Esophagus squamous epithelium (tissue), 4 donors: ENCODE data around the gene SCNN1B.

ENCODE experiments used
- POLR2A ChIP-seq, 4 donors: fragments of 450-650 bp; IDR thresholded peaks; one replicate each; pipeline ENCODE4 v1.6.1; 2017; ENCODE audit warnings: antibody characterized with exemption in 4 of 4, mild to moderate bottlenecking in 4 of 4, moderate library complexity in 3 of 4
- TF ChIP-seq, protein P1 (sequence below), 6 experiments: fragments of 450-650 bp in 4 of 6; fragments of 200-600 bp in 2 of 6; sonication (generic) in 2 of 6; IDR thresholded peaks; one replicate each; pipeline ENCODE4 v1.5.1; 2016 to 2019; ENCODE audit warnings: antibody characterized with exemption in 6 of 6, mild to moderate bottlenecking in 4 of 6, moderate library complexity in 4 of 6

DNA sequence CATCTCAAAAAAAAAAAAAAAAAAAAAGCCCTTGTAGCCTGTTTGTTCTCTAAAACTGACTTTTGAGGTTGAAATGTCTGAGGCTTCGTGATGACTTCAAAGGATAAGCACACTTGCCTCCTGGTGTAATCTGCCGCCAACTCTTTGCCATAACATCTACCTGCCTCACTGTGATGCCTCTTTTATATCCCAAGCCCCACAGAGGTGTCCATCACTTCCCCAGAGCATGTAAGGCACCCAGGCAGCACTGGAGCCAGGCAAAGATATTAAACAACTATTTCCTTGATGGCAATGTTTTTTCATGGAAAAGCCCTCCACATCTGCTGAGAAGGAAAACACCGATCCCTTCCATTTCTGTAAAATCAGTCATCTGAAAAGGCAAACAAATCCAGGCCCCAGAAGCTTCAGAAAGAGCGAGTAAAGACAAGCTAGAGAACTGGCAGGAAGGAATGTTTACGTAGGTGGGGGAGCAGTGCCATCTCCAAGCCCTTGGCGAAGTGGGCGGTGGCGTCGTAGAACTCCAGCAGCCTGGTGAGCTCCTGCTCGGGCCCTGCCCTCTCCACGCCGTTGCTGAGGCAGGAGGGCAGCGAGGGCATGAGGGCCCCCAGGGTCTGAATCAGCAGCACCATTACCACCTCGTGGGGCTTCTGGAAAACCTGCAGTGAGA, 122.3 kb downstream of the SCNN1B start:
- TF ChIP-seq, protein P1, sequence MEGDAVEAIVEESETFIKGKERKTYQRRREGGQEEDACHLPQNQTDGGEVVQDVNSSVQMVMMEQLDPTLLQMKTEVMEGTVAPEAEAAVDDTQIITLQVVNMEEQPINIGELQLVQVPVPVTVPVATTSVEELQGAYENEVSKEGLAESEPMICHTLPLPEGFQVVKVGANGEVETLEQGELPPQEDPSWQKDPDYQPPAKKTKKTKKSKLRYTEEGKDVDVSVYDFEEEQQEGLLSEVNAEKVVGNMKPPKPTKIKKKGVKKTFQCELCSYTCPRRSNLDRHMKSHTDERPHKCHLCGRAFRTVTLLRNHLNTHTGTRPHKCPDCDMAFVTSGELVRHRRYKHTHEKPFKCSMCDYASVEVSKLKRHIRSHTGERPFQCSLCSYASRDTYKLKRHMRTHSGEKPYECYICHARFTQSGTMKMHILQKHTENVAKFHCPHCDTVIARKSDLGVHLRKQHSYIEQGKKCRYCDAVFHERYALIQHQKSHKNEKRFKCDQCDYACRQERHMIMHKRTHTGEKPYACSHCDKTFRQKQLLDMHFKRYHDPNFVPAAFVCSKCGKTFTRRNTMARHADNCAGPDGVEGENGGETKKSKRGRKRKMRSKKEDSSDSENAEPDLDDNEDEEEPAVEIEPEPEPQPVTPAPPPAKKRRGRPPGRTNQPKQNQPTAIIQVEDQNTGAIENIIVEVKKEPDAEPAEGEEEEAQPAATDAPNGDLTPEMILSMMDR (IDR thresholded peaks at IDR 0.05): no peak
- no peak for TF ChIP-seq POLR2A (IDR thresholded peaks at IDR 0.05)
